Psoas muscle (tissue), 8 donors: Measurements from ENCODE around the gene BOLL. TPM values are rescaled to one million over a fixed set of nuclear protein-coding genes. Genes with fewer than 3 reads are reported as not detected.
"Not testable (repeated sequence)": the region's sequence is repeated elsewhere in the genome, so short reads cannot be mapped to it uniquely, and the experiment has no call there.

Experiments used
- ATAC-seq, 4 donors: fragments of 200-7000 bp; cut with Tn5 transposase; one replicate each; pipeline ENCODE4 v1.9.1; 2020; ENCODE audit warnings: moderate library complexity in 3 of 4, mild to moderate bottlenecking in 2 of 4
- DNase-seq, 2 donors: peaks; one replicate each; pipeline ENCODE4 v3.0.0-alpha.2; 2020
- H3K27ac ChIP-seq: fragments of 200-600 bp; one replicate; pipeline ENCODE4 v1.8.0; 2022
- H3K27me3 ChIP-seq, 3 donors: fragments of 200-600 bp in 1 of 3; one replicate each; pipeline versions ENCODE4 v1.6.1 to v1.8.0; 2013 to 2022; ENCODE audit warnings: low read length in 2 of 3, mild to moderate bottlenecking in 2 of 3, moderate library complexity in 1 of 3; ENCODE audit not compliant: insufficient read depth in 3 of 3
- H3K36me3 ChIP-seq, 2 donors: fragments of 200-600 bp in 1 of 2; one replicate each; pipeline versions ENCODE4 v1.6.1 to v1.8.0; 2013 to 2022; ENCODE audit warnings: low read depth in 1 of 2, mild to moderate bottlenecking in 1 of 2, moderate library complexity in 1 of 2; ENCODE audit not compliant: insufficient read depth in 1 of 2
- H3K4me1 ChIP-seq: fragments of 200-600 bp; one replicate; pipeline ENCODE4 v1.8.0; 2022
- H3K4me3 ChIP-seq: fragments of 200-600 bp; one replicate; pipeline ENCODE4 v1.8.0; 2022; ENCODE audit warnings: mild to moderate bottlenecking
- H3K9me3 ChIP-seq: fragments of 200-600 bp; one replicate; pipeline ENCODE4 v1.8.0; 2022
- CTCF ChIP-seq: fragments of 200-600 bp; IDR thresholded peaks from one replicate; pipeline ENCODE4 v1.8.0; 2022; ENCODE audit warnings: antibody characterized with exemption
- WGBS, 3 donors: extraction: QIAGEN DNeasy Blood & Tissue Kit; methylation state at CpG; one replicate each; pipeline versions ENCODE4 v1.1.6 to v1.1.7; 2013; 5-methylcytosine and 5-hydroxymethylcytosine counted together
- intact Hi-C, 2 donors: fragments of 100-400 bp; cut with DNase I; formaldehyde crosslinking; loops; one replicate each; pipeline versions ENCODE4 v1.11.0 to v1.14.2; 2022
- polyA plus RNA-seq, 3 donors: library from polyadenylated mRNA; stranded (reverse); fragments of 200-250 nt; gene quantifications; one replicate each; pipeline ENCODE4 v1.2.3, GENCODE V29; 2013
- total RNA-seq, 4 donors: library from RNA; stranded (reverse); fragmentation: NEBNext Ultra II Directional in 2 of 4; extraction: Animal tissue kit (Norgen Biotek cat#: 25700) in 2 of 4; gene quantifications; one replicate each; pipeline versions ENCODE4 v1.2.1 to v1.2.4, GENCODE V29; 2021 to 2023
- donor health status: healthy with polysubstance abuse.
- donor health status: DM: no; HTN: no; CAD: no; lungs with moderate emphysema.
- donor health status: Bipolar disorder and iron deficiency.
- donor health status: healthy.
- donor health status: DM: yes; HTN: yes; CAD: no.
- donor health status: DM: no; HTN: no; CAD: no.
- donor health status: DM: no; HTN: no; CAD: no.
- donor health status: DM: yes; HTN: yes; CAD: no.

Gene BOLL
- total and polyA plus RNA-seq, 7 donors = 0.47 to 6.5 (median 3.3) TPM

- Histone ChIP-seq H3K36me3 (peaks cover 0 to 9% of the 10 kb centered on the region in 2 donors), H3K27ac (no peak overlapping the region), H3K27me3 (no peaks in the 10 kb centered on the region), H3K4me3 (no peak overlapping the region), H3K9me3 (peaks cover 12% of the 10 kb centered on the region), H3K4me1 (peaks cover 6% of the 10 kb centered on the region)
- no peak for TF ChIP-seq CTCF
- peak; percentile 63 to 92 (median 82) for ATAC-seq
- DNase-seq = peak in 1 of 2 donors; percentile 62
- intact Hi-C loops = no loop called here
- WGBS, 3 donors = 55 to 76% (median 56%) methylated on average over 3 of the region's 3 CpGs
These were observed 24.8 kb downstream of the BOLL start for GRCh38 chr2:197760293-197760657.

- peak; percentile 35 to 79 (median 50) for ATAC-seq
- WGBS, 3 donors = 51 to 78% (median 58%) methylated on average over 11 of the region's 11 CpGs
These were observed 25.4 kb downstream of the BOLL start for GRCh38 chr2:197759625-197760292.

GRCh38 chr2:197759013-197759412 is 26.1 kb downstream of the BOLL start:
- no peak overlapping the region for H3K27ac ChIP-seq
- no peaks in the 10 kb centered on the region for H3K27me3 ChIP-seq
- TF ChIP-seq CTCF = no peak
- intact Hi-C loops = no loop called here
- peaks cover 12% of the 10 kb centered on the region for H3K9me3 ChIP-seq
- no peak for DNase-seq
- peaks cover 0 to 13% of the 10 kb centered on the region in 2 donors for H3K36me3 ChIP-seq
- WGBS, 3 donors = 77 to 91% (median 83%) methylated on average over 4 of the region's 4 CpGs
- no peak for ATAC-seq
- no peak overlapping the region for H3K4me3 ChIP-seq
- H3K4me1 ChIP-seq = peaks cover 6% of the 10 kb centered on the region

More at GRCh38 chr2:197759625-197760292, 25.4 kb downstream of the BOLL start:
- Histone ChIP-seq H3K27ac (no peak overlapping the region), H3K4me1 (peaks cover 6% of the 10 kb centered on the region), H3K36me3 (peaks cover 0 to 13% of the 10 kb centered on the region in 2 donors), H3K27me3 (no peaks in the 10 kb centered on the region), H3K4me3 (no peak overlapping the region), H3K9me3 (peaks cover 12% of the 10 kb centered on the region)
- intact Hi-C loops = no loop called here
- no peak for DNase-seq
- TF ChIP-seq CTCF = no peak

GRCh38 chr2:197740200-197740599 is 44.9 kb downstream of the BOLL start:
- intact Hi-C loops = no loop called here

GRCh38 chr2:197728555-197729544 is 56.3 kb downstream of the BOLL start:
- H3K9me3 ChIP-seq, DNase-seq, H3K27ac ChIP-seq, H3K36me3 ChIP-seq, ATAC-seq, H3K4me1 ChIP-seq, H3K27me3 ChIP-seq, H3K4me3 ChIP-seq, intact Hi-C loops: not testable (repeated sequence)
- 91 to 93% (median 92%) methylated on average over 24 to 31 of the region's 32 CpGs for WGBS, 3 donors

More at GRCh38 chr2:197740200-197740599, 44.9 kb downstream of the BOLL start:
- Histone ChIP-seq H3K27me3 (no peaks in the 10 kb centered on the region), H3K4me3 (no peak overlapping the region), H3K4me1 (no peaks in the 10 kb centered on the region), H3K36me3 (peaks cover 0 to 29% of the 10 kb centered on the region in 2 donors), H3K9me3 (no peaks in the 10 kb centered on the region), H3K27ac (no peak overlapping the region)
- ATAC-seq (no peak), DNase-seq (no peak)
- no peak for TF ChIP-seq CTCF
